Lower leg skin (tissue), 4 donors: ENCODE results near the gene RAPGEF2. TPM values are rescaled to one million over a fixed set of nuclear protein-coding genes. Genes with fewer than 3 reads are reported as not detected.

Experiments
- DNase-seq, 2 donors: peaks; one replicate each; pipeline ENCODE4 v3.0.0-alpha.2; 2019; ENCODE audit warnings: low spot score in 2 of 2
- H3K4me3 ChIP-seq: fragments of 200-600 bp; sonication (generic); 2 replicates; pipeline ENCODE4 v1.5.1; 2017; ENCODE audit warnings: mild to moderate bottlenecking, low read depth; ENCODE audit not compliant: poor library complexity, severe bottlenecking
- POLR2A ChIP-seq, 2 donors: fragments of 450-650 bp; IDR thresholded peaks; one replicate each; pipeline ENCODE4 v1.6.1; 2016 to 2017; ENCODE audit warnings: antibody characterized with exemption in 2 of 2, mild to moderate bottlenecking in 1 of 2, moderate library complexity in 1 of 2
- WGBS, 2 donors: methylation state at CpG; one replicate each; pipeline ENCODE4 v1.1.5; 2018; 5-methylcytosine and 5-hydroxymethylcytosine counted together
- intact Hi-C: fragments of 100-400 bp; cut with DNase I; formaldehyde crosslinking; loops from one replicate; pipeline ENCODE4 v1.15.0; 2023; ENCODE audit warnings: low total_unique reads
- total RNA-seq, 4 donors: library from RNA; depleted of rRNA; stranded (reverse); fragments of >200 nt; gene quantifications; one replicate each; pipeline ENCODE4 v1.1.0, GENCODE V29; 2016
- TF ChIP-seq, protein P1 (sequence below), 3 donors: fragments of 450-650 bp; IDR thresholded peaks; one replicate each; pipeline ENCODE4 v1.5.1; 2016; ENCODE audit warnings: antibody characterized with exemption in 3 of 3, mild to moderate bottlenecking in 3 of 3, moderate library complexity in 2 of 3

RAPGEF2 gene
- total RNA-seq, 4 donors from 2014 or later = 38.3 to 51.7 (median 40.4) TPM

DNA sequence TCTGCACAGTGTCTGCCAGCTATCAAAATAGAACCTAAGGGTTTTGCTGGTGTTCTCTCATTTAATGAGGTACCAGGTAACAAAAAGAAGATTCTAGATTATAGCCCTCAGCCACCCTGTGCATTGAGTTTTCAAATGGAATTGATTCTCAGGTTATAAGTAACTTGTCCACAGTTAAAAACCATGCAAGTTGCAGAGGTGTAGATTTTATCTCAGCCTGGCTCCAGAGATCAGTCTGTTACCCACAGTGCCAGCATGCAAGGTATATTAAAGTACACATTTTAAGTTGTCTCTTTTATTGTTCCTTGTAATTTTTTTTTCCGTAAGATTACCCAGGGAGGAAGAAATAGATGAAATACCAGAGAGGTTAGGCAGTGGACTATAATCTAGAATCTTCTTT is 59.7 kb downstream of the RAPGEF2 start:
- no peak for DNase-seq
- WGBS, 2 donors = 52 to 68% methylated on average over 1 of the region's 1 CpG
- TF ChIP-seq, protein P1, sequence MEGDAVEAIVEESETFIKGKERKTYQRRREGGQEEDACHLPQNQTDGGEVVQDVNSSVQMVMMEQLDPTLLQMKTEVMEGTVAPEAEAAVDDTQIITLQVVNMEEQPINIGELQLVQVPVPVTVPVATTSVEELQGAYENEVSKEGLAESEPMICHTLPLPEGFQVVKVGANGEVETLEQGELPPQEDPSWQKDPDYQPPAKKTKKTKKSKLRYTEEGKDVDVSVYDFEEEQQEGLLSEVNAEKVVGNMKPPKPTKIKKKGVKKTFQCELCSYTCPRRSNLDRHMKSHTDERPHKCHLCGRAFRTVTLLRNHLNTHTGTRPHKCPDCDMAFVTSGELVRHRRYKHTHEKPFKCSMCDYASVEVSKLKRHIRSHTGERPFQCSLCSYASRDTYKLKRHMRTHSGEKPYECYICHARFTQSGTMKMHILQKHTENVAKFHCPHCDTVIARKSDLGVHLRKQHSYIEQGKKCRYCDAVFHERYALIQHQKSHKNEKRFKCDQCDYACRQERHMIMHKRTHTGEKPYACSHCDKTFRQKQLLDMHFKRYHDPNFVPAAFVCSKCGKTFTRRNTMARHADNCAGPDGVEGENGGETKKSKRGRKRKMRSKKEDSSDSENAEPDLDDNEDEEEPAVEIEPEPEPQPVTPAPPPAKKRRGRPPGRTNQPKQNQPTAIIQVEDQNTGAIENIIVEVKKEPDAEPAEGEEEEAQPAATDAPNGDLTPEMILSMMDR (IDR thresholded peaks at IDR 0.05) = no peak
- no peak for TF ChIP-seq POLR2A (IDR thresholded peaks at IDR 0.05)
- no peak overlapping the region for H3K4me3 ChIP-seq
- intact Hi-C loops = no loop called here

DNA sequence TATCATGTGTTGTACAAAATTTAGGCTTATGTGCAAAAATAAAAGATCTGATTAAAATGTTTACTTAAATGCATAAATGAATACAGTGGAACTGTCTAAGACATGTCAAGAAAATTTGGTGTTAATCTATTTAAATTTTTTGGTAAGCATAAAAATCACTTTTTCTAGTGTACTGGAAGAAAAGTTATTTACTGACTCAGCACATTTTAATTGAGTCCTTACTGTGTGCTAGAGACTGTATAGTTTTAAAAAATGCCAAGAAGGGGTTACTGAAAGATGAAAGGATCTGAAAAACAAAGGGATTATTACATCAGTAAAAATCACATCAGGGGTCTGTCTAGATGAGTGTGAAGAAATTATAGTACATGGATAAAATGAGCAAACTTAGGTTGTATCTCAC is 60.6 kb downstream of the RAPGEF2 start:
- intact Hi-C loops = no loop called here
- no peak overlapping the region for H3K4me3 ChIP-seq
- no peak for DNase-seq
- TF ChIP-seq, protein P1 (IDR thresholded peaks at IDR 0.05) = no peak
- TF ChIP-seq POLR2A (IDR thresholded peaks at IDR 0.05) = no peak

DNA sequence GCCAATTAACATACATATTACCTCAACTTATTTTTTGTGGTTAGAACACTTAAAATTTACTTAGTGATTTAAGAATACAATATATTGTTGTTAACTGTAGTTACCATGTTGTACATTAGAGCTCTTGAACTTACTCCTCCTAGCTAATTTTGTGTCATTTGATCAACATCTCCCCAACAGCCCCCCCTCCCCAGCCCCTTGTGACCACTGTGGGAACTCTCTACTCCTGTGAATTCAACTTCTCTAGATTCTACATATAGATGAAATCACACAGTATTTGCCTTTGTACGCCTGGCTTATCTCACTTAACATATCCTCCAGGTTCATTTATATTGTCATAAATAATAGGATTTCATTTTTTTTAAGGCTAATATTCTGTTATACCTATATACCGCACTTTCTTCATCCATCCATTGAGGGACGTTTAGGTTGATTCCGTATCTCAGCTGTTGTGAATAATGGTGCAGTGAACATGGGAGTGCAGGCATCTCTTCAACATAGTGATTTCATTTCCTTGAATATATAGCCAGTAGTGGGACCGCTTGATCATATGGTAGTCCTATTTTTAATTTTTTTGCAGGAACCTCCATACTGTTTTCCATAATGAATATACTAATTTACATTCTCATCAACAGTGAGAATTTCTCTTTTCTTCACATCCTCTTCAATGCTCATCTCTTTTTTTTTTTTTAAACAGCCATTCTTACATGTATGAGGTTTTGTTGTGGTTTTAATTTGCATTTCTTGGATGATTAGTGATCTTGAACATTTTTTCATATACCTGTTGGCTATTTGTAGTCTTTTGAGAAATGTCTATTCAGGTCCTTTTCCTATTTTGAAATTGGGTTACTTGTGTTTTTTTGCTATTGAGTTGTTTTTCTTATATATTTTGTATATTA is 66.8 kb downstream of the RAPGEF2 start:
- intact Hi-C loops = loop anchor here (5.0 to 10.0 kb wide), 2 partner anchors 317 to 445 kb away; partner anchors contain the start of gene PPID
- DNase-seq = no peak
- TF ChIP-seq, protein P1 (IDR thresholded peaks at IDR 0.05) = no peak
- TF ChIP-seq POLR2A (IDR thresholded peaks at IDR 0.05) = no peak
- no peak overlapping the region for H3K4me3 ChIP-seq
- WGBS, 2 donors = 94 to 97% methylated on average over 5 of the region's 5 CpGs

DNA sequence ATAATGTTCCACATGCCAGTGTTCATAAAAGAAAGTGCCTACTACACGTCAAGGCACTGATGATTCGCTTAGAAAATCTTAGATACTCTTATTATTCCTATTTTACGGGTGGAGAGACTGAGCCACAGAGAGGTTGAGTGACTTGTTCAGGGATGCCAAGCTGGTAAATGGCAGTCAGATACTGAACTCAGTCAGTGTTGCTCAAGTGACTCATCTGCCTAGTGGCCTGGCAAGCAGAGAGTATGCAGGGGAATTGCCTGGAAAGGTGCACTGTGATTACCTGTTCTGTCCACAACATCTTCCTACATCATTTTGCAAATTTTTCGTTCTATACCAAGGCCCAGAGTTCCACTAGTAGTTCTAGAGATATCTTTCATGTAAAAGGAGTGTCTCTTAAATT is 68.4 kb downstream of the RAPGEF2 start:
- no peak overlapping the region for H3K4me3 ChIP-seq
- no peak for DNase-seq
- WGBS, 2 donors = 66 to 75% methylated on average over 4 of the region's 4 CpGs
- TF ChIP-seq POLR2A (IDR thresholded peaks at IDR 0.05) = no peak
- TF ChIP-seq, protein P1 (IDR thresholded peaks at IDR 0.05) = no peak
- intact Hi-C loops = loop anchor here (5.0 to 10.0 kb wide), 2 partner anchors 319 to 446 kb away; partner anchors contain the start of gene PPID

DNA sequence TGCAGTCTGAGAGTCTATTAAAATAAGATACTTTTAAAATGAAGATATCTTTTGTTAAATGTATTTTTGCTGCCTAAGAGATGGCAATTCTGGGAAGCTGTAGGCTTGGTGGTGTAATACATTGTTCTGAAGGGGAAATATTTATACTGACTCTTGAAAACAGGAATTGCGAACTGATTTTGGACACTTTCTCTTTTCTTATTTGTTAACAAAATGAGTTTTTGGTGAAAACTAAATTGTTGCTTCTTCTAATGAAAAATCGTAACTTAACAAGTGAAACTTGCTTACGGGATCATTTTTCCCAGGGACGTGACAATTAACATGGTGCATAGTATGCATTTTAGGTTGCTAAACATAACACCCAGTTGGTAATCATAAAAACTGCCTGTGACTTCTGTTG is 71.0 kb downstream of the RAPGEF2 start:
- WGBS, 2 donors = 71 to 75% methylated on average over 4 of the region's 4 CpGs
- H3K4me3 ChIP-seq = no peak overlapping the region
- TF ChIP-seq POLR2A (IDR thresholded peaks at IDR 0.05) = no peak
- intact Hi-C loops = loop anchor here (5.0 to 10.0 kb wide), 2 partner anchors 322 to 449 kb away; partner anchors contain the start of gene PPID
- no peak for DNase-seq

DNA sequence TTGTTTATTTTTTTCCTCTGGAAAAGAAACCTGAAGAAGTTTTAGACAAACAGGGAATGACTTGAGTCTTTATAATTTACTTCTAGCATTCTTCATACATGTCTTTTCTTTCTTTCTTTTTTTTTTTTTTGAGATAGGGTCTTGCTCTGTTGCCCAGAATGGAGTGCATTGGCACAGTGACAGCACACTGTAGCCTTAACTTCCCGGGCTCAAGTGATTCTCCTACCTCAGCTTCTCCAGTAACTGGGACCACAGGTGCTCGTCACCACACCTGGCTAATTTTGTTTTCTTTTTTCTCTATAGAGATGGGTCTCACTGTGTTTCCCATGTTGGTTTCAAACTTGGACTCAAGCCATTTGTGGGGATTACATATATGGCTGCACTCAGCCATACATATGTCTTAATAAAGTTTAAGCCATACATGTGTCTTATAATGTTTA is 71.8 kb downstream of the RAPGEF2 start:
- no peak overlapping the region for H3K4me3 ChIP-seq
- 83% methylated on average over 2 of the region's 2 CpGs for WGBS, 2 donors
- intact Hi-C loops = loop anchor here (5.0 to 10.0 kb wide), 2 partner anchors 322 to 450 kb away; partner anchors contain the start of gene PPID
- DNase-seq = no peak
- TF ChIP-seq, protein P1 (IDR thresholded peaks at IDR 0.05) = no peak
- TF ChIP-seq POLR2A (IDR thresholded peaks at IDR 0.05) = no peak
